Fibroblast of pulmonary artery (primary cell): Measurements from ENCODE around the gene ZDHHC14.

ENCODE experiments used
- DNase-seq: peaks from one replicate; pipeline ENCODE4 v3.0.0-alpha.2; 2010; ENCODE audit warnings: low read depth
- H3K4me3 ChIP-seq: replicated peaks from 2 replicates; pipeline ENCODE4 v1.5.1; 2011; ENCODE audit warnings: low read depth, mild to moderate bottlenecking, control low read depth, low read length, moderate library complexity
- CTCF ChIP-seq: IDR thresholded peaks from 2 replicates; pipeline ENCODE4 v1.5.1; 2011; ENCODE audit warnings: mild to moderate bottlenecking, control low read depth, low read length, inconsistent platforms; ENCODE audit errors: missing control alignments

The ZDHHC14 gene

GRCh38 chr6:157661652-157662051 is 280.7 kb downstream of the ZDHHC14 start:
- H3K4me3 ChIP-seq, result no peak overlapping the region
- DNase-seq, result no peak
- no peak for TF ChIP-seq CTCF

GRCh38 chr6:157663261-157663660 is 282.3 kb downstream of the ZDHHC14 start:
- no peak for TF ChIP-seq CTCF
- no peak overlapping the region for H3K4me3 ChIP-seq
- no peak for DNase-seq

GRCh38 chr6:157665180-157665579 is 284.2 kb downstream of the ZDHHC14 start:
- H3K4me3 ChIP-seq, result no peak overlapping the region
- no peak for TF ChIP-seq CTCF
- DNase-seq, result no peak

- H3K4me3 ChIP-seq, result no peak overlapping the region
- TF ChIP-seq CTCF, result no peak
- DNase-seq, result no peak
These were observed 285.7 kb downstream of the ZDHHC14 start for GRCh38 chr6:157666729-157667128.

GRCh38 chr6:157667211-157668008 is 286.4 kb downstream of the ZDHHC14 start:
- TF ChIP-seq CTCF, result peak; percentile 92
- DNase-seq, result peak; percentile 78
- no peak overlapping the region for H3K4me3 ChIP-seq

GRCh38 chr6:157668009-157668401 is 287.0 kb downstream of the ZDHHC14 start:
- no peak overlapping the region for H3K4me3 ChIP-seq
- TF ChIP-seq CTCF, result no peak
- DNase-seq, result no peak

- H3K4me3 ChIP-seq, result no peak overlapping the region
- no peak for TF ChIP-seq CTCF
- no peak for DNase-seq
These were observed 287.7 kb downstream of the ZDHHC14 start for GRCh38 chr6:157668713-157669112.
